Measurements from ENCODE around the gene TNMD. TPM values are rescaled to one million over a fixed set of nuclear protein-coding genes. Genes with fewer than 3 reads are reported as not detected.
A peak's percentile ranks its signal among the peaks of the same experiment; 100 is the strongest.

TNMD gene
- total RNA-seq, 1 experiment from 2014 or later: not detected

- Histone ChIP-seq H3K79me2 (ENCODE audit: low read length) (peaks cover 18% of the 10 kb centered on the region), H3K27me3 (ENCODE audit: low read length) (no peaks in the 10 kb centered on the region), H3K4me3 (ENCODE audit: low read length) (peak overlapping the region; percentile 84), H3K9me3 (ENCODE audit: low read length) (no peaks in the 10 kb centered on the region), H2AFZ (ENCODE audit: low read length) (peak overlapping the region; percentile 93), H3K4me2 (ENCODE audit: low read length) (peak overlapping the region; percentile 91), H3K9me2 (replicated peaks; ENCODE audit: low read length) (no peaks in the 10 kb centered on the region), H3K4me1 (ENCODE audit: insufficient read depth, low read length) (peaks cover 12% of the 10 kb centered on the region), H3K36me3 (ENCODE audit: low read depth, low read length) (0 out of 2 replicates have a peak, but pooled peaks cover 4% of the 10 kb centered on the region), H3F3A (ENCODE audit: low read length, unreplicated experiment) (no peaks in the 10 kb centered on the region), H3K9ac (ENCODE audit: low read length) (peak overlapping the region; percentile 87), H4K20me1 (ENCODE audit: low read length) (no peaks in the 10 kb centered on the region), H3K27ac (ENCODE audit: low read length) (no peak overlapping the region)
- ATAC-seq (peak; percentile 58), DNase-seq (no peak)
- ChIA-PET POLR2A (ENCODE audit: unreplicated experiment) (no interaction called here), CTCF (interaction anchor here (2.1 kb wide), 1 partner anchor 21 kb away, joined by 21 read pairs; no protein-coding TSS in a partner anchor)
- intact Hi-C loops (cut with micrococcal nuclease): loop anchor here (1.0 to 2.0 kb wide), 2 partner anchors 21 to 27 kb away; no protein-coding TSS in a partner anchor
- TF ChIP-seq EZH2 (IDR thresholded peaks at IDR 0.05; ENCODE audit: low read length, unreplicated experiment) (no peak), EZH2phosphoT487 (IDR thresholded peaks at IDR 0.05; ENCODE audit: borderline replicate concordance, low read length) (no peak), CTCF (conservative IDR thresholded peaks at IDR 0.05; ENCODE audit: low read depth, low read length) (no peak)
- BruUV-seq (replicated peaks): no TSS peak
These were observed 51.2 kb downstream of the TNMD start for GRCh38 chrX:100635989-100636320.

GRCh38 chrX:100636321-100636991, 51.7 kb downstream of the TNMD start, which contains the start of gene TSPAN6:
TSS of gene TSPAN6 (minus strand) at chrX:100636806. CDS start at chrX:100636694, 112 bp downstream.
- peak; percentile 100 for ATAC-seq
- CTCF ChIA-PET: interaction anchor here (0.5 to 2.1 kb wide), 3 partner anchors 21 to 763 kb away, joined by 3 to 21 read pairs (median 4); no protein-coding TSS in a partner anchor

More at GRCh38 chrX:100636321-100636991, 51.7 kb downstream of the TNMD start, which contains the start of gene TSPAN6:
- TSS peak; percentile 70 for BruUV-seq (replicated peaks)
- no peaks in the 10 kb centered on the region for H3F3A ChIP-seq (ENCODE audit: low read length, unreplicated experiment)
- peaks cover 18% of the 10 kb centered on the region for H3K79me2 ChIP-seq (ENCODE audit: low read length)
- TF ChIP-seq CTCF (conservative IDR thresholded peaks at IDR 0.05; ENCODE audit: low read depth, low read length): peak; percentile 72
- TF ChIP-seq EZH2 (IDR thresholded peaks at IDR 0.05; ENCODE audit: low read length, unreplicated experiment): no peak
- peak within 1 kb of the TSS; percentile 87 for H3K9ac ChIP-seq (ENCODE audit: low read length)
- intact Hi-C loops (cut with micrococcal nuclease): loop anchor here (1.0 to 2.0 kb wide), 2 partner anchors 21 to 26 kb away; no protein-coding TSS in a partner anchor
- H4K20me1 ChIP-seq (ENCODE audit: low read length): no peaks in the 10 kb centered on the region
- peak within 1 kb of the TSS; percentile 91 for H3K4me2 ChIP-seq (ENCODE audit: low read length)
- peak within 1 kb of the TSS; percentile 93 for H2AFZ ChIP-seq (ENCODE audit: low read length)
- no peak within 1 kb of the TSS for H3K27ac ChIP-seq (ENCODE audit: low read length)
- H3K27me3 ChIP-seq (ENCODE audit: low read length): no peaks in the 10 kb centered on the region
- POLR2A ChIA-PET (ENCODE audit: unreplicated experiment): interaction anchor here (0.6 kb wide), 2 partner anchors 34 kb away, joined by 4 to 6 read pairs; no protein-coding TSS in a partner anchor
- no peaks in the 10 kb centered on the region for H3K9me2 ChIP-seq (replicated peaks; ENCODE audit: low read length)
- H3K9me3 ChIP-seq (ENCODE audit: low read length): no peaks in the 10 kb centered on the region
- peaks cover 12% of the 10 kb centered on the region for H3K4me1 ChIP-seq (ENCODE audit: insufficient read depth, low read length)
- H3K4me3 ChIP-seq (ENCODE audit: low read length): peak within 1 kb of the TSS; percentile 84
- peak; percentile 91 for DNase-seq
- H3K36me3 ChIP-seq (ENCODE audit: low read depth, low read length): 0 out of 2 replicates have a peak, but pooled peaks cover 4% of the 10 kb centered on the region

Measured in PC-3 (cell line).